Measurements from ENCODE around the gene CHRND. TPM values are rescaled to one million over a fixed set of nuclear protein-coding genes. Genes with fewer than 3 reads are reported as not detected.

CHRND gene
- total RNA-seq, 1 donor from 2014 or later: not detected

GRCh38 chr2:232523682-232524597 is 2.0 kb upstream of the CHRND start:
- H3K27me3 Mint-ChIP-seq (ENCODE audit: unreplicated experiment): peaks cover 9% of the 10 kb centered on the region
- no peak overlapping the region for H3K4me3 Mint-ChIP-seq (ENCODE audit: unreplicated experiment)
- peak; percentile 69 for DNase-seq (ENCODE audit: low spot score)
- H3K9me3 Mint-ChIP-seq (ENCODE audit: unreplicated experiment): no peaks in the 10 kb centered on the region
- TF ChIP-seq CTCF (IDR thresholded peaks at IDR 0.05; ENCODE audit: unreplicated experiment): peak; percentile 27
- H3K4me1 Mint-ChIP-seq (ENCODE audit: unreplicated experiment): peaks cover 2% of the 10 kb centered on the region
- H3K36me3 Mint-ChIP-seq (ENCODE audit: low read depth, unreplicated experiment): no peaks in the 10 kb centered on the region
- H3K27ac Mint-ChIP-seq (ENCODE audit: unreplicated experiment): no peak overlapping the region

GRCh38 chr2:232524771-232525170 is 1.2 kb upstream of the CHRND start:
- no peak for TF ChIP-seq CTCF (IDR thresholded peaks at IDR 0.05; ENCODE audit: unreplicated experiment)
- H3K9me3 Mint-ChIP-seq (ENCODE audit: unreplicated experiment): no peaks in the 10 kb centered on the region
- H3K36me3 Mint-ChIP-seq (ENCODE audit: low read depth, unreplicated experiment): no peaks in the 10 kb centered on the region
- H3K27me3 Mint-ChIP-seq (ENCODE audit: unreplicated experiment): peaks cover 9% of the 10 kb centered on the region
- no peak for DNase-seq (ENCODE audit: low spot score)
- H3K27ac Mint-ChIP-seq (ENCODE audit: unreplicated experiment): no peak overlapping the region
- peaks cover 2% of the 10 kb centered on the region for H3K4me1 Mint-ChIP-seq (ENCODE audit: unreplicated experiment)
- H3K4me3 Mint-ChIP-seq (ENCODE audit: unreplicated experiment): no peak overlapping the region

- H3K36me3 Mint-ChIP-seq (ENCODE audit: low read depth, unreplicated experiment): no peaks in the 10 kb centered on the region
- H3K27me3 Mint-ChIP-seq (ENCODE audit: unreplicated experiment): peaks cover 9% of the 10 kb centered on the region
- H3K9me3 Mint-ChIP-seq (ENCODE audit: unreplicated experiment): no peaks in the 10 kb centered on the region
Measured at GRCh38 chr2:232525199-232525598, 761 bp upstream of the CHRND start.

GRCh38 chr2:232526372-232526941 is 497 bp downstream of the CHRND start:
- peaks cover 2% of the 10 kb centered on the region for H3K4me1 Mint-ChIP-seq (ENCODE audit: unreplicated experiment)
- no peaks in the 10 kb centered on the region for H3K9me3 Mint-ChIP-seq (ENCODE audit: unreplicated experiment)
- DNase-seq (ENCODE audit: low spot score): no peak
- H3K36me3 Mint-ChIP-seq (ENCODE audit: low read depth, unreplicated experiment): no peaks in the 10 kb centered on the region
- no peak for TF ChIP-seq CTCF (IDR thresholded peaks at IDR 0.05; ENCODE audit: unreplicated experiment)
- H3K4me3 Mint-ChIP-seq (ENCODE audit: unreplicated experiment): no peak overlapping the region
- H3K27me3 Mint-ChIP-seq (ENCODE audit: unreplicated experiment): peaks cover 9% of the 10 kb centered on the region
- no peak overlapping the region for H3K27ac Mint-ChIP-seq (ENCODE audit: unreplicated experiment)

More at GRCh38 chr2:232525199-232525598, 761 bp upstream of the CHRND start:
- no peak overlapping the region for H3K27ac Mint-ChIP-seq (ENCODE audit: unreplicated experiment)
- peaks cover 2% of the 10 kb centered on the region for H3K4me1 Mint-ChIP-seq (ENCODE audit: unreplicated experiment)
- TF ChIP-seq CTCF (IDR thresholded peaks at IDR 0.05; ENCODE audit: unreplicated experiment): no peak
- DNase-seq (ENCODE audit: low spot score): no peak
- no peak overlapping the region for H3K4me3 Mint-ChIP-seq (ENCODE audit: unreplicated experiment)

All from endothelial cell (in vitro differentiated cells).